Lower leg skin (tissue), 4 donors: ENCODE measurements around the gene SNX11. TPM values are rescaled to one million over a fixed set of nuclear protein-coding genes. Genes with fewer than 3 reads are reported as not detected.

Experiments
- DNase-seq, 2 donors: peaks; one replicate each; pipeline ENCODE4 v3.0.0-alpha.2; 2019; ENCODE audit warnings: low spot score in 2 of 2
- H3K4me3 ChIP-seq: fragments of 200-600 bp; sonication (generic); 2 replicates; pipeline ENCODE4 v1.5.1; 2017; ENCODE audit warnings: mild to moderate bottlenecking, low read depth; ENCODE audit not compliant: poor library complexity, severe bottlenecking
- CTCF ChIP-seq, 3 donors: fragments of 450-650 bp; IDR thresholded peaks; one replicate each; pipeline ENCODE4 v1.5.1; 2016; ENCODE audit warnings: antibody characterized with exemption in 3 of 3, mild to moderate bottlenecking in 3 of 3, moderate library complexity in 2 of 3
- POLR2A ChIP-seq, 2 donors: fragments of 450-650 bp; IDR thresholded peaks; one replicate each; pipeline ENCODE4 v1.6.1; 2016 to 2017; ENCODE audit warnings: antibody characterized with exemption in 2 of 2, mild to moderate bottlenecking in 1 of 2, moderate library complexity in 1 of 2
- WGBS, 2 donors: methylation state at CpG; one replicate each; pipeline ENCODE4 v1.1.5; 2018; 5-methylcytosine and 5-hydroxymethylcytosine counted together
- intact Hi-C: fragments of 100-400 bp; cut with DNase I; formaldehyde crosslinking; loops from one replicate; pipeline ENCODE4 v1.15.0; 2023; ENCODE audit warnings: low total_unique reads
- total RNA-seq, 4 donors: library from RNA; depleted of rRNA; stranded (reverse); fragments of >200 nt; gene quantifications; one replicate each; pipeline ENCODE4 v1.1.0, GENCODE V29; 2016

SNX11 gene
- total RNA-seq, 4 donors from 2014 or later = 11.1 to 15.7 (median 13.0) TPM

DNA sequence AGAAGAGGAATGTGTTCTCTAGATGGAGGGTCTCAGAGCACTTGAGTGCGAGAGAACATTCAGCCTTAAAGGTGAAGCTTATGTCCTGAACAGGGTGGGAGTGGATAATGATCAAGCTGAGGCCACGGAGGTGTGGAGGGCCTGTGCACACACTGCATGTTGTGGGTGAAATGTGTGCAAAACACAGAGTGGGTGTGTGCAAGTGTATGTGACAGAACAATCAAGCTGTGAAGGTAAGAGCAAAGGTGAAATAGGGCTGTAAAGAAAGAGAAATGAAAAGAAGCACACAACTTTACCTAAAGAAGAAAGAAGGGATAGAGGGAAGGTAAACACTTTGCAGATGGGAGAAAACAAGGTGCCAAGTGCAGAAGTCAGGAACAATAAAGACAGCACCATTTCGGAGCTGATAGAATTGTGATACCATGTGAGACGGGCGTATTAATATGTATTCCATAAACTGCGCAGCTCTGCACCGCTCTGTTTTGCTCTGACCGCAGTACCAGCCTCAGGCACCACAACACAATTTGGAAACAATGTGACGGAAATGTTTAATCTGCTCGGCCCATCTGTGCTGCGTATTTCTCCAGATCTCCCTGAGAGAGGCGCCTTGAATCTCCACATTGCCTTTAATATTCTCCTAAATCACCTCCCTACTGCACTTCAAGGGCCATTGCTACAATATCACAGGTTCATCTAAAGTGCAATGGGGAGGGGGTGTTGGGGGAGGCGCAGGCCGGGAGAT, 40.6 kb downstream of the SNX11 start:
- intact Hi-C loops = no loop called here
- H3K4me3 ChIP-seq = no peak overlapping the region
- 51 to 62% methylated on average over 14 of the region's 14 CpGs for WGBS, 2 donors
- DNase-seq = no peak
- no peak for TF ChIP-seq CTCF (IDR thresholded peaks at IDR 0.05)
- TF ChIP-seq POLR2A (IDR thresholded peaks at IDR 0.05) = no peak

DNA sequence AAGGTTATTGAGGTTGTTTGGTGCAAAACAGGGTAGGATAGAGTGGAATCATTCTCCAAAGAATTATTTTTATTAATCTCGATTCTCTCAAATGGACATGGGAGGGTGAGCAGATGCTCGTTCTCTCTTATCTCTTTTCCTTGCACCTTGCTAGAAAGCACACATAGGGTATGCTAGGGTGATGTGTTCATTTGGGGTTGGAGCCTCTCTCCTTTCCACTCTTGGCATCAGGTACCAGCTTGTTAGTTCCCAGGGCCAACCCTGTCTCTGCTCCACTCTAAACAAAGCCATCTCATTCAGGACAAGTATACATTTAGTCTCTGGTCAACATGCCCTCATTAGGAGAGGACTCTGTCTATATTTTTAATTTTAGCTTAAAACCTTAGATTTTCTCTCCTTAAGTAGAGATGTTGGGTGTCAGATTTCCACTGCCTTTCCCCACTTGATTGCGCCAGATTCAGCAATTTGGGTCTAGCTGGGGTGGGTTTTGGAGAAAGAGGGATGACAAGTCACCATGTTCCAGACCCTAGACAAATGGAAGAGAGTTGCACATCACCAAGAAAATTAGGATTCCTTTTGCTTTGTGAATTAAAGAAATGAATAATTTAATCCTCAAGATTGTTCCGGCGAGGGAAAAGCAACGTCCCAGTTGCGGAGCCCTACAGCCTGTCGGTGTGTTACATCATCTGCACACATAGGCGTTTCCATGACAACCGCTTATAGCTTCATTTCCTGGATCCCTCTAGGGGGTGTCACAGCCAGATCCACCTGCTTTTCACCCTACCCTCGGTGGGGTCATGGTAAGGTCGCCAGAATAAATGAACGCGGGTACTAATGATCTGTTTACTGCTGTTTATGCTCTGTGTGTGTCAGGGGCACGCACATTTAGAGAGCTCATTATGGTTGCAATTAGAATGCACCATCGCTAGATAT, 41.6 kb downstream of the SNX11 start:
- intact Hi-C loops = no loop called here
- no peak for DNase-seq
- no peak overlapping the region for H3K4me3 ChIP-seq
- TF ChIP-seq CTCF (IDR thresholded peaks at IDR 0.05) = no peak
- no peak for TF ChIP-seq POLR2A (IDR thresholded peaks at IDR 0.05)
- 41% methylated on average over 16 of the region's 16 CpGs for WGBS, 2 donors

DNA sequence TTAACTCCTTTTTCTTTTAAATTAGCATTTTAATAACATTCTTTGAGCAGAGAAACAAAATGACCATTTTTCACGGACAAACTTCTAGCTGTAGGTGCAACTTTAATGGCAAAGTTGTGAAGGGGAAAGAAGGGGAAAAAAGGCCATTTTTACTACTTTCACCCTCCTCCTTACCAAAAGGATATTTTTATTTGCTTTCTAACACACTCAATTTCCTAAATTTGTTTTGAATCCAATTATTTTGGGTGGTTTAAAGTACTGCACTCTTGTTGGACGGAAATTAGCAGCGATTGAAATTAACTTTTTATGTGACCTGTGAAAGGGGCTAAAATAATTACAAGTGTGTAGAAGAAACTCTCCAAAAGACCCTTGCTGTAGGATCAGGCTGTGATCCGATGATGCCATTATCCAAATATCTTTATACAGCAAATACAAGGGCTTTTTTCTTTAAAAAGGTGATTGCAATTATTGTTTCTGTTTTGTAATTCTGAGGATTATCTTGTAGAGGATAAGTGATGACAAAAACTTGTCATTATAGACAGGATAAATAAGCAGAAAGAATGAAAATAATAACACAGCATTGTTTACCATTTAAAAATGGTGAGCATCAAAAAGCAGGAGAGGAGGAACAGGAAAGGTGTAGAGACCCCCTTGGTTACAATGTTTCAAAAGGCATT, 42.4 kb downstream of the SNX11 start:
- H3K4me3 ChIP-seq = no peak overlapping the region
- intact Hi-C loops = no loop called here
- DNase-seq = no peak
- 67 to 77% methylated on average over 4 of the region's 4 CpGs for WGBS, 2 donors
- no peak for TF ChIP-seq CTCF (IDR thresholded peaks at IDR 0.05)
- TF ChIP-seq POLR2A (IDR thresholded peaks at IDR 0.05) = no peak

DNA sequence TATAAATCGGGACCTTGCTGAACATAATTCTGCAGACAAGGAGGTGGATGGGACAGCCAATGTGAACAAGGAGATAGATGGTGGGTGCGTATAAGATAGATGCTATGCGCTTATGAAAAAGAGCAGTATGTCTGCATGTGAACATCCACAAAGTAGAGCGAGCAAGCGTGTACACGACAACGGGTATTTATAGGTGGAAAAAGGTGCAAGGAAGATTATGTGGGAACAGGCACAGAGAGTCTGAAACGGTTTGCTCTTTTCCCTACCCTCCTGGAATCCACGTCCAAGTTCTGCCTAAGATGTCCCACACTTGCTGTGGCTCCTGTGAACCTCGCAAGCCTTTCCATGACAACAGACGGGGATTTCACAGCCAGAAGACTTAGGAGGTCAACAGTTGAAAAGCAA, 43.0 kb downstream of the SNX11 start:
- DNase-seq = no peak
- no peak overlapping the region for H3K4me3 ChIP-seq
- intact Hi-C loops = no loop called here
- WGBS, 2 donors = 61 to 66% methylated on average over 11 of the region's 11 CpGs
- TF ChIP-seq CTCF (IDR thresholded peaks at IDR 0.05) (no peak), POLR2A (IDR thresholded peaks at IDR 0.05) (no peak)

- 74 to 77% methylated on average over 3 of the region's 3 CpGs for WGBS, 2 donors
- intact Hi-C loops = no loop called here
- TF ChIP-seq POLR2A (IDR thresholded peaks at IDR 0.05) (no peak), CTCF (IDR thresholded peaks at IDR 0.05) (no peak)
- DNase-seq = no peak
- no peak overlapping the region for H3K4me3 ChIP-seq
Measured at GRCh38 chr17:48151220-48151619, 43.7 kb downstream of the SNX11 start.
